Hepatocyte (in vitro differentiated cells): ENCODE data around the gene VAPA. TPM values are rescaled to one million over a fixed set of nuclear protein-coding genes. Genes with fewer than 3 reads are reported as not detected.

ENCODE experiments used
- DNase-seq: peaks from one replicate; pipeline ENCODE4 v3.0.0-alpha.2; 2016; ENCODE audit warnings: low spot score
- H2AFZ ChIP-seq: fragments of 200-600 bp; sonication (generic); 2 replicates; pipeline ENCODE4 v1.6.0; 2016; ENCODE audit warnings: antibody characterized with exemption, mild to moderate bottlenecking
- H3K27ac ChIP-seq: fragments of 200-600 bp; sonication (generic); 2 replicates; pipeline ENCODE4 v1.5.1; 2016; ENCODE audit warnings: mild to moderate bottlenecking
- H3K27me3 ChIP-seq: fragments of 200-600 bp; sonication (generic); 2 replicates; pipeline ENCODE4 v1.6.1; 2016
- H3K36me3 ChIP-seq: fragments of 200-600 bp; sonication (generic); replicated peaks from 2 replicates; pipeline ENCODE4 v1.5.1; 2016; ENCODE audit warnings: low read depth; ENCODE audit not compliant: insufficient read depth
- H3K4me1 ChIP-seq: fragments of 200-600 bp; sonication (generic); 2 replicates; pipeline ENCODE4 v1.5.1; 2016; ENCODE audit warnings: mild to moderate bottlenecking, moderate library complexity; ENCODE audit not compliant: insufficient read depth
- H3K4me2 ChIP-seq: fragments of 200-600 bp; sonication (generic); 2 replicates; pipeline ENCODE4 v1.6.0; 2016
- H3K4me3 ChIP-seq: fragments of 200-600 bp; sonication (generic); 2 replicates; pipeline ENCODE4 v1.5.1; 2016; ENCODE audit warnings: mild to moderate bottlenecking
- H3K79me2 ChIP-seq: fragments of 200-600 bp; sonication (generic); 2 replicates; pipeline ENCODE4 v1.6.0; 2017; ENCODE audit warnings: mild to moderate bottlenecking
- H3K9me2 ChIP-seq: fragments of 200-600 bp; sonication (generic); replicated peaks from 2 replicates; pipeline ENCODE4 v1.6.0; 2017; ENCODE audit warnings: mild to moderate bottlenecking; ENCODE audit not compliant: insufficient read depth
- H3K9me3 ChIP-seq: fragments of 200-600 bp; sonication (generic); 2 replicates; pipeline ENCODE4 v1.5.1; 2016; ENCODE audit warnings: low read depth, mild to moderate bottlenecking
- H4K20me1 ChIP-seq: fragments of 200-600 bp; sonication (generic); 2 replicates; pipeline ENCODE4 v1.6.0; 2016; ENCODE audit warnings: mild to moderate bottlenecking; ENCODE audit not compliant: insufficient read depth, poor library complexity, severe bottlenecking
- EZH2 ChIP-seq: fragments of 200-600 bp; sonication (generic); IDR thresholded peaks from 2 replicates; pipeline ENCODE4 v1.6.1; 2016; ENCODE audit warnings: antibody characterized with exemption, mild to moderate bottlenecking, borderline replicate concordance
- EZH2phosphoT487 ChIP-seq: fragments of 200-600 bp; sonication (generic); IDR thresholded peaks from one replicate; pipeline ENCODE4 v1.6.1; 2018; ENCODE audit warnings: antibody characterized with exemption, mild to moderate bottlenecking, low read depth, moderate library complexity; ENCODE audit not compliant: unreplicated experiment, severe bottlenecking
- WGBS: methylation state at CpG from one replicate; pipeline ENCODE4 v1.1.6; 2016; ENCODE audit warnings: low lambda C conversion rate; ENCODE audit errors: missing lambda C conversion rate; 5-methylcytosine and 5-hydroxymethylcytosine counted together
- polyA plus RNA-seq: library from polyadenylated mRNA; unstranded; fragments of >200 nt; fragmentation: Nextera tagmentation; extraction: Ambion mirVana; gene quantifications from 2 replicates; pipeline ENCODE4 v1.2.1, GENCODE V29; 2016
- total RNA-seq: library from RNA; depleted of rRNA; stranded (reverse); fragments of >200 nt; gene quantifications from 2 replicates; pipeline ENCODE4 v1.2.3, GENCODE V29; 2014
- TF ChIP-seq, protein P1 (sequence below): fragments of 200-600 bp; sonication (generic); IDR thresholded peaks from 2 replicates; pipeline ENCODE4 v1.5.1; 2016; ENCODE audit warnings: antibody characterized with exemption, mild to moderate bottlenecking; ENCODE audit not compliant: poor library complexity

VAPA gene
- total and polyA plus RNA-seq, 2 experiments from 2014 or later, result 290 to 324 TPM

- Histone ChIP-seq H4K20me1 (no peaks in the 10 kb centered on the region), H3K4me1 (peaks cover 6% of the 10 kb centered on the region), H3K4me3 (no peak overlapping the region), H3K36me3 (no peaks in the 10 kb centered on the region), H3K9me3 (no peaks in the 10 kb centered on the region), H2AFZ (no peak overlapping the region), H3K79me2 (no peaks in the 10 kb centered on the region), H3K9me2 (no peaks in the 10 kb centered on the region), H3K4me2 (no peak overlapping the region), H3K27ac (peak overlapping the region; percentile 39), H3K27me3 (no peaks in the 10 kb centered on the region)
- TF ChIP-seq EZH2 (no peak), EZH2phosphoT487 (no peak)
- TF ChIP-seq, protein P1, sequence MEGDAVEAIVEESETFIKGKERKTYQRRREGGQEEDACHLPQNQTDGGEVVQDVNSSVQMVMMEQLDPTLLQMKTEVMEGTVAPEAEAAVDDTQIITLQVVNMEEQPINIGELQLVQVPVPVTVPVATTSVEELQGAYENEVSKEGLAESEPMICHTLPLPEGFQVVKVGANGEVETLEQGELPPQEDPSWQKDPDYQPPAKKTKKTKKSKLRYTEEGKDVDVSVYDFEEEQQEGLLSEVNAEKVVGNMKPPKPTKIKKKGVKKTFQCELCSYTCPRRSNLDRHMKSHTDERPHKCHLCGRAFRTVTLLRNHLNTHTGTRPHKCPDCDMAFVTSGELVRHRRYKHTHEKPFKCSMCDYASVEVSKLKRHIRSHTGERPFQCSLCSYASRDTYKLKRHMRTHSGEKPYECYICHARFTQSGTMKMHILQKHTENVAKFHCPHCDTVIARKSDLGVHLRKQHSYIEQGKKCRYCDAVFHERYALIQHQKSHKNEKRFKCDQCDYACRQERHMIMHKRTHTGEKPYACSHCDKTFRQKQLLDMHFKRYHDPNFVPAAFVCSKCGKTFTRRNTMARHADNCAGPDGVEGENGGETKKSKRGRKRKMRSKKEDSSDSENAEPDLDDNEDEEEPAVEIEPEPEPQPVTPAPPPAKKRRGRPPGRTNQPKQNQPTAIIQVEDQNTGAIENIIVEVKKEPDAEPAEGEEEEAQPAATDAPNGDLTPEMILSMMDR, result no peak
- 87% methylated on average over 4 of the region's 4 CpGs for WGBS
- DNase-seq, result no peak
Observed at GRCh38 chr18:9973470-9973869, 59.7 kb downstream of the VAPA start.

DNA sequence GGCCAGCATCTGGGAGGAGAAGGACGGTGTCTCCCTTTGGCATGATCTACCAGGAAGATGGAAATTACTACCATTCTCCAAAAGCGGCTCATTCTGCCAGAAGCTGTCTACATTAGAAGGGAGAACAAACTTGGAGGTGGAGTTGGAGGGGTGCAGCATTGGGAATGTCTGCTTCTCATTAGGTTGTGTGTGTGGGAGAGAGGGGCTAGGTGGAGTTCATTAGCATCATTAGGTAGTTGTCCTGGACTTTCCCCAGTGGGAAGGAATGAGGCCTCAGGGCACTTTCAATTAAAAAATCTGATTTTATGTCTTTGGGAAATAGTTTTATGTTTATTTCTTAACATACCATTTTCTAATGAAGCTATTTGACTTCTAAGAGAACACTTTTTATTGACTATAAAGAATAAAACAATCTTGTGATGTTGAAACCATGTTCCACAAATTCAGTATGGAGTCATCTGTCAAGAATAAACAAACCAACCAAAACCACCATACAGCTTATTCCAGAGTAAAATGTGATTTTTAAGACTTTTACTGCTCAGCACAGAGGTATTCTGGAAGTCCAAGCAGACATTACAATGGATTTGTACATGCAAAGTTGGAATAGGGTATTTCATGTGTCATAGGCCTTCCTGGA is 60.6 kb downstream of the VAPA start:
- no peaks in the 10 kb centered on the region for H3K36me3 ChIP-seq
- 89% methylated on average over 2 of the region's 2 CpGs for WGBS
- H3K27ac ChIP-seq, result peak overlapping the region; percentile 39
- H3K4me3 ChIP-seq, result no peak overlapping the region
- no peaks in the 10 kb centered on the region for H3K79me2 ChIP-seq
- no peaks in the 10 kb centered on the region for H3K9me2 ChIP-seq
- TF ChIP-seq EZH2phosphoT487 (no peak), EZH2 (no peak)
- TF ChIP-seq, protein P1, result no peak
- no peak overlapping the region for H2AFZ ChIP-seq
- no peak overlapping the region for H3K4me2 ChIP-seq
- H3K27me3 ChIP-seq, result no peaks in the 10 kb centered on the region
- no peaks in the 10 kb centered on the region for H3K9me3 ChIP-seq
- no peak for DNase-seq
- no peaks in the 10 kb centered on the region for H4K20me1 ChIP-seq
- peaks cover 6% of the 10 kb centered on the region for H3K4me1 ChIP-seq

DNA sequence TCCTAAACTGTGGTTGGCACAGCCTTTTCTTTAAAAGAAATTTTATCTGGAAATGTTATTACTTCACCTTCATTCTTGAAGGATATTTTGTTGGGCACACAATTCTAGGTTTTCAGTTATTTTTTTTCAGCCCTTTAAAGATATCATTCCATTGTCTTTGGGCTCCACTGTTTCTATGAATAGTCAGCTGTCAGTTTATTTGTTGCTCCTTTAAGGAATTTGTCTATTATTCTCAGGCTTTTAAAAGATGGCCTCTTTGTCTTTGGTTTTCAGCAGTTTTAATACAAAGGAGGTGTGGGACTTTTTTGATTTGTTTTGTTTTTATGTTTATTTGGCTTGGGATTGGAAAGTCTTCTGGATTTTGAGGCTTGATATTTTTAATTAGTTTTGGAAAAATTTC is 61.8 kb downstream of the VAPA start:
- Histone ChIP-seq H2AFZ (no peak overlapping the region), H3K79me2 (no peaks in the 10 kb centered on the region), H4K20me1 (no peaks in the 10 kb centered on the region), H3K4me3 (no peak overlapping the region), H3K9me2 (no peaks in the 10 kb centered on the region), H3K36me3 (no peaks in the 10 kb centered on the region), H3K27me3 (no peaks in the 10 kb centered on the region), H3K4me2 (no peak overlapping the region), H3K27ac (no peak overlapping the region), H3K9me3 (no peaks in the 10 kb centered on the region), H3K4me1 (peaks cover 6% of the 10 kb centered on the region)
- TF ChIP-seq EZH2phosphoT487 (no peak), EZH2 (no peak)
- TF ChIP-seq, protein P1, result no peak
- DNase-seq, result no peak

DNA sequence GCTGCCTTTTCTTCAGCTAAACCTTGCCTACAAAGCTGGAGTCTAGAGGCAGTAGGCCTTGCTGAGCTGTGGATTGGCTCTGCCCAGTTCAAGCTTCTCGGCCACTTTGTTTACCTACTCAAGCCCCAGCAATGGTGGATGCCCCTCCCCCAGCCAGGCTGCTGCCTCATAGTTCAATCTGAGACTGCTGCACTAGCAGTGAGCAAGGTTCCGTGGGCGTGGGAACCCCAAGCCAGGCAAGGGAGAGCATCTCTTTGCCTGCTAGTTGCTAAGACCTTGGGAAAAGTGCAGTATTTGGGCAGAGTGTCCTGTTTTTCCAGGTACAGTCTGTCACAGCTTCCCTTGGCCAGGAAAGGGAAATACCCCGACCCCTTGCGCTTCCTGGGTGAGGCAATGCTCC is 68.9 kb downstream of the VAPA start:
- no peak overlapping the region for H3K4me2 ChIP-seq

More for the DNA sequence above, 68.9 kb downstream of the VAPA start:
- Histone ChIP-seq H3K36me3 (no peaks in the 10 kb centered on the region), H3K9me3 (no peaks in the 10 kb centered on the region), H3K79me2 (no peaks in the 10 kb centered on the region), H4K20me1 (no peaks in the 10 kb centered on the region), H3K4me3 (no peak overlapping the region), H3K27me3 (no peaks in the 10 kb centered on the region), H3K4me1 (peaks cover 4% of the 10 kb centered on the region), H2AFZ (no peak overlapping the region), H3K9me2 (no peaks in the 10 kb centered on the region), H3K27ac (no peak overlapping the region)
- 96% methylated on average over 5 of the region's 5 CpGs for WGBS
- TF ChIP-seq, protein P1, result no peak
- TF ChIP-seq EZH2phosphoT487 (no peak), EZH2 (no peak)
- DNase-seq, result no peak
